ENCODE data around the gene VEGFB.

GRCh38 chr11:64245401-64245796, 11.0 kb downstream of the VEGFB start:
- no peak for TF ChIP-seq TAF1 (IDR thresholded peaks at IDR 0.05; ENCODE audit: borderline replicate concordance, insufficient read depth, low read length)
- no peak for TF ChIP-seq REST (IDR thresholded peaks at IDR 0.05; ENCODE audit: insufficient read depth in 1 of 2, low read depth in 2 of 2, low read length in 2 of 2)
- TF ChIP-seq POLR2AphosphoS5 (IDR thresholded peaks at IDR 0.05; ENCODE audit: low read depth, low read length) = no peak
- TF ChIP-seq SIN3A (IDR thresholded peaks at IDR 0.05; ENCODE audit: borderline replicate concordance, insufficient read depth, low read length) = no peak; the same call in 1 of the 2 replicates

Measured in PFSK-1 (cell line).